Amniotic stem cell (primary cell): ENCODE results near the gene WDR27.
"Not testable (repeated sequence)": the region's sequence is repeated elsewhere in the genome, so short reads cannot be mapped to it uniquely, and the experiment has no call there.

Source experiments
- DNase-seq: peaks from one replicate; lab custom pipeline; 2025; lab: John Stamatoyannopoulos, UW

Gene WDR27

GRCh38 chr6:169520104-169520503 is 181.7 kb downstream of the WDR27 start:
- DNase-seq = peak; percentile 18

- DNase-seq = no peak
Observed at GRCh38 chr6:169518451-169518850, 183.4 kb downstream of the WDR27 start.

- no peak for DNase-seq
Observed at GRCh38 chr6:169513478-169514193, 188.2 kb downstream of the WDR27 start.

- not testable (repeated sequence) for DNase-seq
Observed at GRCh38 chr6:169511785-169512184, 190.0 kb downstream of the WDR27 start.

GRCh38 chr6:169510871-169511270 is 191.0 kb downstream of the WDR27 start:
- no peak for DNase-seq

- DNase-seq = no peak
Observed at GRCh38 chr6:169508452-169508851, 193.4 kb downstream of the WDR27 start.

- DNase-seq = no peak
Observed at GRCh38 chr6:169503422-169504152, 198.2 kb downstream of the WDR27 start.

GRCh38 chr6:169502445-169502844 is 199.4 kb downstream of the WDR27 start:
- DNase-seq = no peak

GRCh38 chr6:169501777-169502313 is 200.0 kb downstream of the WDR27 start:
- no peak for DNase-seq

GRCh38 chr6:169501128-169501527 is 200.7 kb downstream of the WDR27 start:
- DNase-seq = no peak

- no peak for DNase-seq
Observed at GRCh38 chr6:169500688-169501087, 201.1 kb downstream of the WDR27 start.

- no peak for DNase-seq
Observed at GRCh38 chr6:169499848-169500247, 202.0 kb downstream of the WDR27 start.

- no peak for DNase-seq
Observed at GRCh38 chr6:169498916-169499513, 202.8 kb downstream of the WDR27 start.

GRCh38 chr6:169495601-169496000 is 206.2 kb downstream of the WDR27 start:
- DNase-seq = no peak

- no peak for DNase-seq
Observed at GRCh38 chr6:169494038-169494437, 207.8 kb downstream of the WDR27 start.

- DNase-seq = no peak
Observed at GRCh38 chr6:169491482-169491881, 210.3 kb downstream of the WDR27 start.

GRCh38 chr6:169490830-169491229 is 211.0 kb downstream of the WDR27 start:
- DNase-seq = no peak

GRCh38 chr6:169490246-169490641 is 211.6 kb downstream of the WDR27 start:
- DNase-seq = no peak

- no peak for DNase-seq
Observed at GRCh38 chr6:169489563-169490245, 212.1 kb downstream of the WDR27 start.

- DNase-seq = no peak
Observed at GRCh38 chr6:169487579-169488436, 214.0 kb downstream of the WDR27 start.

GRCh38 chr6:169479783-169480495 is 221.9 kb downstream of the WDR27 start:
- DNase-seq = no peak
